ENCODE data around the gene MYO1D.

DNA sequence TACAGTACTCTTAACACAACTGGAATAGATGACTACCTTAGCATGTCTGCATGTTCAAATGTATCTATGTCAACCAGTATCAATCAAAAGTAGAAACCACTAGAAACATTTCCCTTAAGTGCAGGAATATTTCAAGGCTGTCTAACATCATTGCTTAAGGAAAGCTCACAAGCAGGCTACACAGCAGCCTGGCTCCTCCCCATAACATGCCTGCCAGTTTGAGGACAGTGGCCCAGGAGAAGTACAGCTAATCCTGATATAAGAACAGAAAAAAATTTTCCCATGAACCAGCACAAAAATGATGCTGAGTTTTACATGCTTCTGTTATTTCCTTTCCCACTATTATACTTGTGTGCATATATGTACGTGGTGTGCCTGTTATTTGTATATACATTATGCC lies 175.1 kb downstream of the MYO1D start:
- TF ChIP-seq, protein P1, sequence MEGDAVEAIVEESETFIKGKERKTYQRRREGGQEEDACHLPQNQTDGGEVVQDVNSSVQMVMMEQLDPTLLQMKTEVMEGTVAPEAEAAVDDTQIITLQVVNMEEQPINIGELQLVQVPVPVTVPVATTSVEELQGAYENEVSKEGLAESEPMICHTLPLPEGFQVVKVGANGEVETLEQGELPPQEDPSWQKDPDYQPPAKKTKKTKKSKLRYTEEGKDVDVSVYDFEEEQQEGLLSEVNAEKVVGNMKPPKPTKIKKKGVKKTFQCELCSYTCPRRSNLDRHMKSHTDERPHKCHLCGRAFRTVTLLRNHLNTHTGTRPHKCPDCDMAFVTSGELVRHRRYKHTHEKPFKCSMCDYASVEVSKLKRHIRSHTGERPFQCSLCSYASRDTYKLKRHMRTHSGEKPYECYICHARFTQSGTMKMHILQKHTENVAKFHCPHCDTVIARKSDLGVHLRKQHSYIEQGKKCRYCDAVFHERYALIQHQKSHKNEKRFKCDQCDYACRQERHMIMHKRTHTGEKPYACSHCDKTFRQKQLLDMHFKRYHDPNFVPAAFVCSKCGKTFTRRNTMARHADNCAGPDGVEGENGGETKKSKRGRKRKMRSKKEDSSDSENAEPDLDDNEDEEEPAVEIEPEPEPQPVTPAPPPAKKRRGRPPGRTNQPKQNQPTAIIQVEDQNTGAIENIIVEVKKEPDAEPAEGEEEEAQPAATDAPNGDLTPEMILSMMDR (IDR thresholded peaks at IDR 0.05) = no peak
- TF ChIP-seq POLR2A (IDR thresholded peaks at IDR 0.05) = no peak
